ENCODE measurements around the gene MYH7B. TPM values are rescaled to one million over a fixed set of nuclear protein-coding genes. Genes with fewer than 3 reads are reported as not detected.

Gene MYH7B
- total and polyA plus RNA-seq, 7 donors, result 5.7 to 101 (median 11.5) TPM

GRCh38 chr20:35001596-35002362 is 46.1 kb downstream of the MYH7B start:
- H3K36me3 ChIP-seq (ENCODE audit: insufficient read depth in 1 of 2, low read depth in 1 of 2), result peaks cover 2 to 95% of the 10 kb centered on the region in 2 donors
- peak; percentile 15 to 49 for DNase-seq
- intact Hi-C loops (cut with DNase I), result no loop called here
- peak; percentile 5 for TF ChIP-seq CTCF (IDR thresholded peaks at IDR 0.05)
- H3K27ac ChIP-seq, result no peak overlapping the region
- no peaks in the 10 kb centered on the region for H3K27me3 ChIP-seq (ENCODE audit: insufficient read depth in 3 of 3, low read length in 2 of 3)
- ATAC-seq, result no peak
- no peak overlapping the region for H3K4me3 ChIP-seq
- H3K9me3 ChIP-seq, result no peaks in the 10 kb centered on the region
- H3K4me1 ChIP-seq, result no peaks in the 10 kb centered on the region
- WGBS, 3 donors, result 67 to 77% (median 69%) methylated on average over 15 of the region's 15 CpGs

- no peak for TF ChIP-seq CTCF (IDR thresholded peaks at IDR 0.05)
- Histone ChIP-seq H3K36me3 (ENCODE audit: insufficient read depth in 1 of 2, low read depth in 1 of 2) (peaks cover 2 to 98% of the 10 kb centered on the region in 2 donors), H3K9me3 (no peaks in the 10 kb centered on the region), H3K4me1 (no peaks in the 10 kb centered on the region), H3K4me3 (no peak overlapping the region), H3K27me3 (ENCODE audit: insufficient read depth in 3 of 3, low read length in 2 of 3) (no peaks in the 10 kb centered on the region), H3K27ac (no peak overlapping the region)
- ATAC-seq (no peak), DNase-seq (peak in 1 of 2 donors; percentile 8)
- 64 to 69% (median 67%) methylated on average over 10 of the region's 10 CpGs for WGBS, 3 donors
- intact Hi-C loops (cut with DNase I), result no loop called here
Observed at GRCh38 chr20:35002426-35003210, 47.0 kb downstream of the MYH7B start.

GRCh38 chr20:35003211-35004031 is 47.8 kb downstream of the MYH7B start:
- 81 to 84% (median 83%) methylated on average over 25 of the region's 25 CpGs for WGBS, 3 donors
- no peak for ATAC-seq
- peaks cover 0 to 100% of the 10 kb centered on the region in 2 donors for H3K36me3 ChIP-seq (ENCODE audit: insufficient read depth in 1 of 2, low read depth in 1 of 2)

More at GRCh38 chr20:35003211-35004031, 47.8 kb downstream of the MYH7B start:
- Histone ChIP-seq H3K27me3 (ENCODE audit: insufficient read depth in 3 of 3, low read length in 2 of 3) (no peaks in the 10 kb centered on the region), H3K27ac (no peak overlapping the region), H3K4me1 (peaks cover 5% of the 10 kb centered on the region), H3K9me3 (no peaks in the 10 kb centered on the region), H3K4me3 (no peak overlapping the region)
- TF ChIP-seq CTCF (IDR thresholded peaks at IDR 0.05), result no peak
- intact Hi-C loops (cut with DNase I), result no loop called here
- DNase-seq, result peak; percentile 7 to 44
